ENCODE data around the gene P2RY12. TPM values are rescaled to one million over a fixed set of nuclear protein-coding genes. Genes with fewer than 3 reads are reported as not detected.
A peak's percentile ranks its signal among the peaks of the same experiment; 100 is the strongest.

Gene P2RY12
- total RNA-seq, 3 donors from 2014 or later: not detected

- H3K4me3 Mint-ChIP-seq: no peak overlapping the region
- ATAC-seq: no peak
- no peak for DNase-seq
- H3K36me3 Mint-ChIP-seq (ENCODE audit: insufficient read depth): no peaks in the 10 kb centered on the region
- peaks cover 9% of the 10 kb centered on the region for H3K4me1 Mint-ChIP-seq (ENCODE audit: low read depth)
- peaks cover 30% of the 10 kb centered on the region for H3K27me3 Mint-ChIP-seq (ENCODE audit: low read depth)
- H3K9me3 Mint-ChIP-seq: no peaks in the 10 kb centered on the region
Observed at GRCh38 chr3:151346292-151346691, 38.3 kb downstream of the P2RY12 start.

- Mint-ChIP-seq H3K9me3 (no peaks in the 10 kb centered on the region), H3K4me1 (ENCODE audit: low read depth) (peaks cover 9% of the 10 kb centered on the region), H3K27me3 (ENCODE audit: low read depth) (peaks cover 30% of the 10 kb centered on the region), H3K4me3 (no peak overlapping the region), H3K36me3 (ENCODE audit: insufficient read depth) (no peaks in the 10 kb centered on the region)
- DNase-seq (no peak), ATAC-seq (no peak)
Observed at GRCh38 chr3:151345859-151346258, 38.7 kb downstream of the P2RY12 start.

- Mint-ChIP-seq H3K9me3 (no peaks in the 10 kb centered on the region), H3K27me3 (ENCODE audit: low read depth) (peaks cover 20% of the 10 kb centered on the region), H3K4me1 (ENCODE audit: low read depth) (peaks cover 8% of the 10 kb centered on the region), H3K4me3 (no peak overlapping the region), H3K36me3 (ENCODE audit: insufficient read depth) (peaks cover 2% of the 10 kb centered on the region)
- ATAC-seq (no peak), DNase-seq (no peak)
Observed at GRCh38 chr3:151331696-151332095, 52.9 kb downstream of the P2RY12 start.

GRCh38 chr3:151330899-151331298 lies 53.7 kb downstream of the P2RY12 start:
- peaks cover 22% of the 10 kb centered on the region for H3K27me3 Mint-ChIP-seq (ENCODE audit: low read depth)
- DNase-seq (no peak), ATAC-seq (no peak)
- no peaks in the 10 kb centered on the region for H3K9me3 Mint-ChIP-seq
- peaks cover 8% of the 10 kb centered on the region for H3K4me1 Mint-ChIP-seq (ENCODE audit: low read depth)
- H3K4me3 Mint-ChIP-seq: no peak overlapping the region
- peaks cover 2% of the 10 kb centered on the region for H3K36me3 Mint-ChIP-seq (ENCODE audit: insufficient read depth)

- Mint-ChIP-seq H3K4me1 (ENCODE audit: low read depth) (peaks cover 8% of the 10 kb centered on the region), H3K27me3 (ENCODE audit: low read depth) (peaks cover 22% of the 10 kb centered on the region), H3K9me3 (no peaks in the 10 kb centered on the region), H3K4me3 (no peak overlapping the region), H3K36me3 (ENCODE audit: insufficient read depth) (peaks cover 2% of the 10 kb centered on the region)
- no peak for DNase-seq
- no peak for ATAC-seq
Observed at GRCh38 chr3:151330379-151330778, 54.2 kb downstream of the P2RY12 start.

GRCh38 chr3:151329363-151329762 lies 55.2 kb downstream of the P2RY12 start, which contains the start of gene P2RY13:
Gene P2RY13, minus strand, starts transcription at chr3:151329549. Its CDS starts 21 bp downstream, at chr3:151329528.
- no peak for DNase-seq
- Mint-ChIP-seq H3K4me1 (ENCODE audit: low read depth) (peaks cover 8% of the 10 kb centered on the region), H3K9me3 (no peaks in the 10 kb centered on the region), H3K36me3 (ENCODE audit: insufficient read depth) (no peaks in the 10 kb centered on the region), H3K4me3 (no peak within 1 kb of the TSS), H3K27me3 (ENCODE audit: low read depth) (peaks cover 19% of the 10 kb centered on the region)
- ATAC-seq: no peak

- no peaks in the 10 kb centered on the region for H3K36me3 Mint-ChIP-seq (ENCODE audit: insufficient read depth)
- no peaks in the 10 kb centered on the region for H3K9me3 Mint-ChIP-seq
- peaks cover 8% of the 10 kb centered on the region for H3K4me1 Mint-ChIP-seq (ENCODE audit: low read depth)
- peak; percentile 71 to 93 for ATAC-seq
- H3K27me3 Mint-ChIP-seq (ENCODE audit: low read depth): peaks cover 19% of the 10 kb centered on the region
- no peak for DNase-seq
- H3K4me3 Mint-ChIP-seq: no peak overlapping the region
Observed at GRCh38 chr3:151328298-151328995, 56.1 kb downstream of the P2RY12 start.

GRCh38 chr3:151327571-151328198 lies 56.9 kb downstream of the P2RY12 start:
- ATAC-seq (no peak), DNase-seq (no peak)
- H3K9me3 Mint-ChIP-seq: no peaks in the 10 kb centered on the region
- H3K4me1 Mint-ChIP-seq (ENCODE audit: low read depth): peaks cover 8% of the 10 kb centered on the region
- H3K36me3 Mint-ChIP-seq (ENCODE audit: insufficient read depth): no peaks in the 10 kb centered on the region
- no peak overlapping the region for H3K4me3 Mint-ChIP-seq
- peaks cover 19% of the 10 kb centered on the region for H3K27me3 Mint-ChIP-seq (ENCODE audit: low read depth)

GRCh38 chr3:151322511-151322910 lies 62.0 kb downstream of the P2RY12 start:
- Mint-ChIP-seq H3K36me3 (ENCODE audit: insufficient read depth) (no peaks in the 10 kb centered on the region), H3K4me3 (no peak overlapping the region), H3K27me3 (ENCODE audit: low read depth) (peaks cover 5% of the 10 kb centered on the region), H3K9me3 (no peaks in the 10 kb centered on the region), H3K4me1 (ENCODE audit: low read depth) (peaks cover 5% of the 10 kb centered on the region)
- ATAC-seq (no peak), DNase-seq (no peak)

GRCh38 chr3:151321526-151321925 lies 63.0 kb downstream of the P2RY12 start:
- ATAC-seq (no peak), DNase-seq (no peak)
- Mint-ChIP-seq H3K4me3 (no peak overlapping the region), H3K4me1 (ENCODE audit: low read depth) (peaks cover 8% of the 10 kb centered on the region), H3K36me3 (ENCODE audit: insufficient read depth) (no peaks in the 10 kb centered on the region), H3K27me3 (ENCODE audit: low read depth) (peaks cover 3% of the 10 kb centered on the region), H3K9me3 (no peaks in the 10 kb centered on the region)

- ATAC-seq (no peak), DNase-seq (no peak)
- Mint-ChIP-seq H3K4me1 (ENCODE audit: low read depth) (peaks cover 17% of the 10 kb centered on the region), H3K4me3 (no peak overlapping the region), H3K27me3 (ENCODE audit: low read depth) (peaks cover 2% of the 10 kb centered on the region), H3K36me3 (ENCODE audit: insufficient read depth) (no peaks in the 10 kb centered on the region), H3K9me3 (no peaks in the 10 kb centered on the region)
Observed at GRCh38 chr3:151320131-151320530, 64.4 kb downstream of the P2RY12 start.

- H3K4me3 Mint-ChIP-seq: no peak overlapping the region
- no peaks in the 10 kb centered on the region for H3K9me3 Mint-ChIP-seq
- H3K4me1 Mint-ChIP-seq (ENCODE audit: low read depth): peaks cover 19% of the 10 kb centered on the region
- peaks cover 5% of the 10 kb centered on the region for H3K27me3 Mint-ChIP-seq (ENCODE audit: low read depth)
- H3K36me3 Mint-ChIP-seq (ENCODE audit: insufficient read depth): no peaks in the 10 kb centered on the region
- no peak for DNase-seq
- peak in 1 of 2 donors; percentile 15 for ATAC-seq
Observed at GRCh38 chr3:151319628-151320027, 64.9 kb downstream of the P2RY12 start.

GRCh38 chr3:151318991-151319390 lies 65.6 kb downstream of the P2RY12 start:
- Mint-ChIP-seq H3K4me1 (ENCODE audit: low read depth) (peaks cover 19% of the 10 kb centered on the region), H3K27me3 (ENCODE audit: low read depth) (peaks cover 5% of the 10 kb centered on the region), H3K9me3 (no peaks in the 10 kb centered on the region), H3K4me3 (no peak overlapping the region), H3K36me3 (ENCODE audit: insufficient read depth) (no peaks in the 10 kb centered on the region)
- DNase-seq (no peak), ATAC-seq (no peak)

GRCh38 chr3:151318313-151318712 lies 66.2 kb downstream of the P2RY12 start:
- Mint-ChIP-seq H3K9me3 (no peaks in the 10 kb centered on the region), H3K27me3 (ENCODE audit: low read depth) (peaks cover 5% of the 10 kb centered on the region), H3K4me1 (ENCODE audit: low read depth) (peaks cover 19% of the 10 kb centered on the region), H3K4me3 (no peak overlapping the region), H3K36me3 (ENCODE audit: insufficient read depth) (no peaks in the 10 kb centered on the region)
- DNase-seq: no peak
- no peak for ATAC-seq
